Duodenal mucosa (tissue), 2 donors: ENCODE measurements around the gene ZNF280D.

Experiments used
- H3K27ac ChIP-seq: one replicate; pipeline ENCODE4 v1.7.0; 2013; ENCODE audit warnings: low read depth, low read length
- H3K27me3 ChIP-seq, 2 donors: one replicate each; pipeline ENCODE4 v1.7.0; 2013; ENCODE audit warnings: low read length in 2 of 2, control low read depth in 1 of 2; ENCODE audit not compliant: insufficient read depth in 2 of 2, control insufficient read depth in 1 of 2
- H3K36me3 ChIP-seq, 2 donors: one replicate each; pipeline ENCODE4 v1.7.0; 2013; ENCODE audit warnings: low read length in 2 of 2, control low read depth in 1 of 2; ENCODE audit not compliant: insufficient read depth in 2 of 2, control insufficient read depth in 1 of 2
- H3K4me1 ChIP-seq, 2 donors: one replicate each; pipeline ENCODE4 v1.7.0; 2013; ENCODE audit warnings: low read length in 2 of 2, control low read depth in 1 of 2; ENCODE audit not compliant: insufficient read depth in 2 of 2, control insufficient read depth in 1 of 2
- H3K4me3 ChIP-seq, 2 donors: one replicate each; pipeline ENCODE4 v1.7.0; 2013; ENCODE audit warnings: low read length in 2 of 2, low read depth in 1 of 2
- H3K9ac ChIP-seq, 2 donors: one replicate each; pipeline ENCODE4 v1.7.0; 2013; ENCODE audit warnings: low read length in 2 of 2, low read depth in 1 of 2
- H3K9me3 ChIP-seq, 2 donors: one replicate each; pipeline ENCODE4 v1.7.0; 2013; ENCODE audit warnings: low read length in 2 of 2, control low read depth in 1 of 2; ENCODE audit not compliant: control insufficient read depth in 1 of 2

ZNF280D gene

GRCh38 chr15:56608993-56609392 lies 124.3 kb downstream of the ZNF280D start:
- H3K4me1 ChIP-seq, result no peaks in the 10 kb centered on the region
- H3K9me3 ChIP-seq, result peaks cover 0 to 4% of the 10 kb centered on the region in 2 donors
- no peak overlapping the region for H3K4me3 ChIP-seq
- no peak overlapping the region for H3K27ac ChIP-seq
- no peaks in the 10 kb centered on the region for H3K27me3 ChIP-seq
- no peak overlapping the region for H3K9ac ChIP-seq
- H3K36me3 ChIP-seq, result no peaks in the 10 kb centered on the region

- H3K36me3 ChIP-seq, result no peaks in the 10 kb centered on the region
- peaks cover 0 to 4% of the 10 kb centered on the region in 2 donors for H3K9me3 ChIP-seq
- no peaks in the 10 kb centered on the region for H3K4me1 ChIP-seq
- no peak overlapping the region for H3K9ac ChIP-seq
- no peaks in the 10 kb centered on the region for H3K27me3 ChIP-seq
- H3K27ac ChIP-seq, result no peak overlapping the region
- no peak overlapping the region for H3K4me3 ChIP-seq
Measured at GRCh38 chr15:56608140-56608778, 125.0 kb downstream of the ZNF280D start.

GRCh38 chr15:56602253-56602652 lies 131.1 kb downstream of the ZNF280D start:
- peaks cover 5 to 11% of the 10 kb centered on the region in 2 donors for H3K9me3 ChIP-seq
- no peaks in the 10 kb centered on the region for H3K36me3 ChIP-seq
- H3K4me1 ChIP-seq, result no peaks in the 10 kb centered on the region
- H3K27ac ChIP-seq, result no peak overlapping the region
- no peak overlapping the region for H3K9ac ChIP-seq
- H3K4me3 ChIP-seq, result no peak overlapping the region
- H3K27me3 ChIP-seq, result no peaks in the 10 kb centered on the region

GRCh38 chr15:56600380-56600779 lies 132.9 kb downstream of the ZNF280D start:
- Histone ChIP-seq H3K9me3 (peaks cover 5 to 11% of the 10 kb centered on the region in 2 donors), H3K4me3 (no peak overlapping the region), H3K36me3 (no peaks in the 10 kb centered on the region), H3K27ac (no peak overlapping the region), H3K4me1 (no peaks in the 10 kb centered on the region), H3K27me3 (no peaks in the 10 kb centered on the region), H3K9ac (no peak overlapping the region)

- no peak overlapping the region for H3K27ac ChIP-seq
- no peak overlapping the region for H3K9ac ChIP-seq
- no peaks in the 10 kb centered on the region for H3K36me3 ChIP-seq
- no peak overlapping the region for H3K4me3 ChIP-seq
- H3K9me3 ChIP-seq, result peaks cover 5 to 7% of the 10 kb centered on the region in 2 donors
- no peaks in the 10 kb centered on the region for H3K4me1 ChIP-seq
- H3K27me3 ChIP-seq, result no peaks in the 10 kb centered on the region
Measured at GRCh38 chr15:56598991-56599390, 134.3 kb downstream of the ZNF280D start.

- Histone ChIP-seq H3K4me1 (no peaks in the 10 kb centered on the region), H3K27me3 (no peaks in the 10 kb centered on the region), H3K4me3 (no peak overlapping the region), H3K36me3 (no peaks in the 10 kb centered on the region), H3K9ac (no peak overlapping the region), H3K27ac (no peak overlapping the region), H3K9me3 (peaks cover 9 to 19% of the 10 kb centered on the region in 2 donors)
Measured at GRCh38 chr15:56587686-56588085, 145.6 kb downstream of the ZNF280D start.

GRCh38 chr15:56586206-56586605 lies 147.1 kb downstream of the ZNF280D start:
- Histone ChIP-seq H3K4me1 (no peaks in the 10 kb centered on the region), H3K9me3 (peaks cover 9 to 19% of the 10 kb centered on the region in 2 donors), H3K9ac (no peak overlapping the region), H3K27me3 (no peaks in the 10 kb centered on the region), H3K27ac (no peak overlapping the region), H3K4me3 (no peak overlapping the region), H3K36me3 (no peaks in the 10 kb centered on the region)

- no peak overlapping the region for H3K4me3 ChIP-seq
- H3K9ac ChIP-seq, result no peak overlapping the region
- H3K36me3 ChIP-seq, result no peaks in the 10 kb centered on the region
Measured at GRCh38 chr15:56582785-56583184, 150.5 kb downstream of the ZNF280D start.

More at GRCh38 chr15:56582785-56583184, 150.5 kb downstream of the ZNF280D start:
- Histone ChIP-seq H3K27me3 (no peaks in the 10 kb centered on the region), H3K9me3 (peaks cover 9 to 19% of the 10 kb centered on the region in 2 donors), H3K27ac (no peak overlapping the region), H3K4me1 (no peaks in the 10 kb centered on the region)
